Activated CD4-positive, alpha-beta T cell treated with anti-CD3 and anti-CD28 coated beads, Interleukin-2, amount 50 U/mL, for 24 hours (primary cell): Measurements from ENCODE around the gene NBEAL2.
"Not testable (repeated sequence)": the region's sequence is repeated elsewhere in the genome, so short reads cannot be mapped to it uniquely, and the experiment has no call there.

ENCODE experiments used
- DNase-seq, 2 donors: peaks; one replicate each; pipeline ENCODE4 v3.0.0-alpha.2; 2020; ENCODE audit warnings: low read depth in 1 of 2, low spot score in 1 of 2

NBEAL2 gene

GRCh38 chr3:46960835-46961234 lies 18.6 kb upstream of the NBEAL2 start:
- DNase-seq = no peak

- DNase-seq = no peak
These were observed 17.0 kb upstream of the NBEAL2 start for GRCh38 chr3:46962427-46962826.

- DNase-seq = no peak
These were observed 16.5 kb upstream of the NBEAL2 start for GRCh38 chr3:46962990-46963389.

GRCh38 chr3:46964038-46964590 lies 15.4 kb upstream of the NBEAL2 start:
- DNase-seq = not testable (repeated sequence)

GRCh38 chr3:46965151-46965550 lies 14.3 kb upstream of the NBEAL2 start:
- DNase-seq = no peak

GRCh38 chr3:46966811-46967210 lies 12.7 kb upstream of the NBEAL2 start:
- no peak for DNase-seq

- no peak for DNase-seq
These were observed 10.6 kb upstream of the NBEAL2 start for GRCh38 chr3:46968783-46969428.

- no peak for DNase-seq
These were observed 8.9 kb upstream of the NBEAL2 start for GRCh38 chr3:46970391-46971091.

GRCh38 chr3:46971151-46971550 lies 8.3 kb upstream of the NBEAL2 start:
- DNase-seq = no peak

- DNase-seq = no peak
These were observed 7.7 kb upstream of the NBEAL2 start for GRCh38 chr3:46971742-46972141.

GRCh38 chr3:46972396-46972795 lies 7.1 kb upstream of the NBEAL2 start:
- DNase-seq = no peak

- DNase-seq = no peak
These were observed 4.9 kb upstream of the NBEAL2 start for GRCh38 chr3:46974421-46975171.

GRCh38 chr3:46976326-46977190 lies 2.9 kb upstream of the NBEAL2 start, which contains the start of gene CCDC12:
TSS of gene CCDC12 (minus strand) at chr3:46976745. CDS start at chr3:46976732, 13 bp downstream.
- DNase-seq = peak; percentile 81 to 93

GRCh38 chr3:46977811-46978195 lies 1.7 kb upstream of the NBEAL2 start:
- DNase-seq = no peak

- DNase-seq = no peak
These were observed 1.1 kb upstream of the NBEAL2 start for GRCh38 chr3:46978381-46978780.

- no peak for DNase-seq
These were observed 562 bp downstream of the NBEAL2 start for GRCh38 chr3:46979958-46980497.

- no peak for DNase-seq
These were observed 2.5 kb downstream of the NBEAL2 start for GRCh38 chr3:46981932-46982471.

GRCh38 chr3:46982546-46982945 lies 3.1 kb downstream of the NBEAL2 start:
- no peak for DNase-seq

GRCh38 chr3:46984591-46985459 lies 5.4 kb downstream of the NBEAL2 start:
- no peak for DNase-seq
